ENCODE measurements around the gene MCU. TPM values are rescaled to one million over a fixed set of nuclear protein-coding genes. Genes with fewer than 3 reads are reported as not detected.

Gene MCU
- total RNA-seq, 1 donor from 2014 or later: 66.3 TPM

- Histone ChIP-seq H3K79me2 (ENCODE audit: low read depth) (no peaks in the 10 kb centered on the region), H4K20me1 (ENCODE audit: low read depth) (no peaks in the 10 kb centered on the region), H3F3A (ENCODE audit: low read depth) (no peaks in the 10 kb centered on the region), H3K4me1 (no peaks in the 10 kb centered on the region), H3K9me3 (ENCODE audit: low read depth) (no peaks in the 10 kb centered on the region), H2AFZ (replicated peaks) (no peak overlapping the region), H3K27me3 (no peaks in the 10 kb centered on the region), H3K9ac (no peak overlapping the region), H3K36me3 (no peaks in the 10 kb centered on the region), H3K4me3 (no peak overlapping the region), H3K27ac (no peak overlapping the region), H3K4me2 (no peak overlapping the region)
- no peak overlapping the region for H3K27ac Mint-ChIP-seq
- H3K4me3 Mint-ChIP-seq: no peak overlapping the region
- no peaks in the 10 kb centered on the region for H3K36me3 Mint-ChIP-seq
- DNase-seq (ENCODE audit: low spot score): no peak
- H3K4me1 Mint-ChIP-seq: peaks cover 6% of the 10 kb centered on the region
- no peak for TF ChIP-seq EZH2phosphoT487 (IDR thresholded peaks at IDR 0.05)
- TF ChIP-seq CTCF (IDR thresholded peaks at IDR 0.05): no peak
- TF ChIP-seq EZH2 (IDR thresholded peaks at IDR 0.05): no peak
- H3K9me3 Mint-ChIP-seq: no peaks in the 10 kb centered on the region
- peaks cover 3% of the 10 kb centered on the region for H3K27me3 Mint-ChIP-seq (ENCODE audit: insufficient read depth, low read depth)
Measured at GRCh38 chr10:72658696-72659400, 33.1 kb upstream of the MCU start.

GRCh38 chr10:72659694-72660093 is 32.2 kb upstream of the MCU start:
- H3K36me3 Mint-ChIP-seq: no peaks in the 10 kb centered on the region
- TF ChIP-seq EZH2 (IDR thresholded peaks at IDR 0.05): no peak
- H3K27ac ChIP-seq: no peak overlapping the region
- no peaks in the 10 kb centered on the region for H3F3A ChIP-seq (ENCODE audit: low read depth)
- no peak overlapping the region for H2AFZ ChIP-seq (replicated peaks)
- H3K27me3 ChIP-seq: no peaks in the 10 kb centered on the region
- no peak overlapping the region for H3K4me2 ChIP-seq
- no peaks in the 10 kb centered on the region for H3K36me3 ChIP-seq
- H3K4me1 Mint-ChIP-seq: peaks cover 6% of the 10 kb centered on the region
- no peak overlapping the region for H3K4me3 ChIP-seq
- H3K9me3 ChIP-seq (ENCODE audit: low read depth): no peaks in the 10 kb centered on the region
- H3K27ac Mint-ChIP-seq: no peak overlapping the region
- H3K4me3 Mint-ChIP-seq: no peak overlapping the region
- H3K9ac ChIP-seq: no peak overlapping the region
- H3K27me3 Mint-ChIP-seq (ENCODE audit: insufficient read depth, low read depth): peaks cover 3% of the 10 kb centered on the region
- H4K20me1 ChIP-seq (ENCODE audit: low read depth): no peaks in the 10 kb centered on the region
- no peaks in the 10 kb centered on the region for H3K79me2 ChIP-seq (ENCODE audit: low read depth)
- no peak for DNase-seq (ENCODE audit: low spot score)
- H3K4me1 ChIP-seq: no peaks in the 10 kb centered on the region
- H3K9me3 Mint-ChIP-seq: no peaks in the 10 kb centered on the region

GRCh38 chr10:72660220-72660619 is 31.7 kb upstream of the MCU start:
- Mint-ChIP-seq H3K27me3 (ENCODE audit: insufficient read depth, low read depth) (peaks cover 3% of the 10 kb centered on the region), H3K27ac (no peak overlapping the region), H3K9me3 (no peaks in the 10 kb centered on the region), H3K4me3 (no peak overlapping the region), H3K4me1 (peaks cover 6% of the 10 kb centered on the region), H3K36me3 (no peaks in the 10 kb centered on the region)
- Histone ChIP-seq H3K4me3 (no peak overlapping the region), H3K9ac (no peak overlapping the region), H3K4me2 (no peak overlapping the region), H3K27ac (no peak overlapping the region), H3K36me3 (no peaks in the 10 kb centered on the region), H3K79me2 (ENCODE audit: low read depth) (no peaks in the 10 kb centered on the region), H3K4me1 (no peaks in the 10 kb centered on the region), H3F3A (ENCODE audit: low read depth) (no peaks in the 10 kb centered on the region), H4K20me1 (ENCODE audit: low read depth) (no peaks in the 10 kb centered on the region), H3K27me3 (no peaks in the 10 kb centered on the region), H2AFZ (replicated peaks) (no peak overlapping the region), H3K9me3 (ENCODE audit: low read depth) (no peaks in the 10 kb centered on the region)
- DNase-seq (ENCODE audit: low spot score): no peak
- no peak for TF ChIP-seq EZH2phosphoT487 (IDR thresholded peaks at IDR 0.05)
- TF ChIP-seq CTCF (IDR thresholded peaks at IDR 0.05): no peak
- no peak for TF ChIP-seq EZH2 (IDR thresholded peaks at IDR 0.05)

GRCh38 chr10:72661431-72661830 is 30.5 kb upstream of the MCU start:
- H3K4me2 ChIP-seq: no peak overlapping the region
- no peaks in the 10 kb centered on the region for H3K27me3 ChIP-seq
- DNase-seq (ENCODE audit: low spot score): no peak
- no peak overlapping the region for H3K9ac ChIP-seq
- no peaks in the 10 kb centered on the region for H4K20me1 ChIP-seq (ENCODE audit: low read depth)
- Mint-ChIP-seq H3K4me1 (peaks cover 6% of the 10 kb centered on the region), H3K27me3 (ENCODE audit: insufficient read depth, low read depth) (peaks cover 3% of the 10 kb centered on the region), H3K9me3 (no peaks in the 10 kb centered on the region), H3K36me3 (no peaks in the 10 kb centered on the region), H3K4me3 (no peak overlapping the region), H3K27ac (no peak overlapping the region)
- no peaks in the 10 kb centered on the region for H3K9me3 ChIP-seq (ENCODE audit: low read depth)
- H3K79me2 ChIP-seq (ENCODE audit: low read depth): no peaks in the 10 kb centered on the region
- no peaks in the 10 kb centered on the region for H3K4me1 ChIP-seq
- H3F3A ChIP-seq (ENCODE audit: low read depth): no peaks in the 10 kb centered on the region
- no peak overlapping the region for H3K4me3 ChIP-seq
- no peaks in the 10 kb centered on the region for H3K36me3 ChIP-seq
- no peak for TF ChIP-seq EZH2 (IDR thresholded peaks at IDR 0.05)
- no peak for TF ChIP-seq EZH2phosphoT487 (IDR thresholded peaks at IDR 0.05)
- TF ChIP-seq CTCF (IDR thresholded peaks at IDR 0.05): no peak
- H3K27ac ChIP-seq: no peak overlapping the region
- H2AFZ ChIP-seq (replicated peaks): no peak overlapping the region

Data from neural progenitor cell (in vitro differentiated cells).